HG03521 (cell line): ENCODE measurements around the gene SLC13A2.

Experiments used
- ATAC-seq: cut with Tn5 transposase; IDR thresholded peaks from one replicate; pipeline ENCODE4 v1.9.1; 2021; ENCODE audit warnings: mild to moderate bottlenecking, moderate library complexity; ENCODE audit not compliant: unreplicated experiment

Gene SLC13A2

GRCh38 chr17:28492352-28493310 lies 19.2 kb downstream of the SLC13A2 start:
- no peak for ATAC-seq

GRCh38 chr17:28493460-28493859 lies 20.0 kb downstream of the SLC13A2 start:
- no peak for ATAC-seq

DNA sequence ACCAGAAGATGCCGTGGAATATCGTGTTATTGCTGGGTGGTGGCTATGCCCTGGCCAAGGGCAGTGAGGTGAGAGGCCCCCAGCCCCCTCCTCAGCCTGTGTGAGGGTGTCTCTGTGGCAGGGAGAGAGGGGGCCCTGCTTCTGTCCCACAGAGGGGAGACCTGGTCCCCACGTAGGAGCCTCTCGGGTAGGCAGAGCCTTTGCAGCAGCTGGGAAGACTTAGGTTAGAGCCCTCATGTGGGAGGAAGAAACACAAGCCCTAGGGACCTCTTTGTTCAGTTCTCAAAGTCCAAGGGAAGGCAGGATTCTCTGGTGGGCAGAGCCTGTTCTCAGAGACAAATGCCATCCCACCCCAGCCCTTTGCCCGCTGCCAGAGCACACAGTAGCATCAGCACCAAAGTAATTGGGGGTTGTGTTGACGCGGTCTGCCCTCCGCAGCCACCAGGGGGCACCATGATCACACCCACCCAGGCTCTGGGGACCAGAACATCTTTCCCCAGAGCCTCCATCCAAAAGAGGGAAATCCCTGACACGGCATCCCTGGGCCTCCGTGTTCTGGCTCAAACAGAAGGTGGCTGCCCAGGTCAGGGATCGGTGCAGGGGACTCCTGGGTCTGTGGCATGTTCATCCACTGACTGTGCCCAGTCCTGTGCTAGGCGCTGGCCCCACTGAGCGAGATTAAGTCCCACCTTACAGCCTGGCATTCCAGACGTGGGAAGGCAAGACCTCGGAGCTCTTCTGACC lies 21.2 kb downstream of the SLC13A2 start:
- no peak for ATAC-seq

- no peak for ATAC-seq
Observed at GRCh38 chr17:28495635-28496034, 22.2 kb downstream of the SLC13A2 start.

GRCh38 chr17:28497931-28498330 lies 24.5 kb downstream of the SLC13A2 start:
- no peak for ATAC-seq

- no peak for ATAC-seq
Observed at GRCh38 chr17:28498652-28499363, 25.4 kb downstream of the SLC13A2 start.

DNA sequence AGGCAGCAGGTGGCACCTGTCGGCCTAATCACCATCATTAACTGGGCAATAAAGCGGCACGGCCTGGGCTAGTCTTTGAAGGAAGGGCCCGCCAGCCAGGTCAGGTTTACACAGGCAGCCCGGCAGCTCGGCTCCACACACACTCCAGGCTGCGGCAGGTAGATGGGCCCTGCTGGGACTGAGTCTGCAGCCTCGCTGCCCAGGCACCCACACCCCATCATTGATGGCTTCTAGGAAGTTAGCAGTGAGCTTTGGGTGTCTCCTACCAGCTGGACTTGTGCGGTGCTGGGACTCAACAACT lies 25.9 kb downstream of the SLC13A2 start:
- ATAC-seq: no peak

- no peak for ATAC-seq
Observed at GRCh38 chr17:28499684-28500357, 26.4 kb downstream of the SLC13A2 start.

GRCh38 chr17:28500712-28501379 lies 27.4 kb downstream of the SLC13A2 start:
- no peak for ATAC-seq

DNA sequence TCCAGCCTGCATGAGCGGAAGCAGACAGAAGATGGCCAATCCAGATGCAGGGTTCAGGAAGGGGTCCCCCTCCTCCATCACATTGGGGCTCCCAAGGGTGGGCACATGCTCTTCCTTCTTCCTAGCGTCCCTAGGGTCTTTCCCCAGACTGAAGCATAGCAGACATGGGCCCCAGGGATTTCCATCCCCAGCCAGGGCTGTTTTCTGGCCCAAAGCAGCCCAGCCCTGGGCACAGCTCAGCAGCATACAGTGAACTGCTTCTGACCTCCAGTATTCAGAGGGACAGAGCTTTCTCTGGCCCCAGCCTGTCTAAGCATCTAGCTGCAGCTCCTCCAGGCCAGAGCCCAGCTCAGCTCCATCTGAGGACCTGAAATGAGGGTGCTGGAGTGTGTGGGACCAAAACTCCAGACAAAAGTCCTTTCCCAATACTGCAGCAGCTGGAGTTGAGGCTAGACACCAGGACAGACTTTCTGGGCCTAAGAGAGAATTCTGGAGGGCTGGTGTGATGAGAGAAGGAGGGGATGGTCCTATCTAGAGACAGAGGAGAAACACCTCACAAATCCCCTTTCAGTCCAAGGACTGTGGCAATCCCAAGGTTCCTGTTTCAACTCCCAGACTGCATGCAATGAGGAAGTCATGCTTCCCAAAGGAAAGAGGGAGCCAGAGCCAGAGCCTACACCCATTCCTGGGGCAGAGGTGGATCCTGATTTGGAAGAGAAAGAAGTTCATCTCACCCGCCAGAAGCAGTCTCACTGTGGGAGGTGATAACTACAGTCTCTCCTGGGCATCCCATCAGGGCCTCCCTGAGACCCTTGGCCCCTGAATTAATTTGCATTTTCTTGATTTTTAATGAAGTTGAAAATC lies 28.2 kb downstream of the SLC13A2 start:
- ATAC-seq: no peak

- no peak for ATAC-seq
Observed at GRCh38 chr17:28503420-28503819, 30.0 kb downstream of the SLC13A2 start.

- ATAC-seq: no peak
Observed at GRCh38 chr17:28505986-28506665, 32.7 kb downstream of the SLC13A2 start, which contains the start of gene FOXN1. FOXN1 (plus strand) TSS chr17:28506348; CDS start chr17:28523970, 17,622 bp downstream.

DNA sequence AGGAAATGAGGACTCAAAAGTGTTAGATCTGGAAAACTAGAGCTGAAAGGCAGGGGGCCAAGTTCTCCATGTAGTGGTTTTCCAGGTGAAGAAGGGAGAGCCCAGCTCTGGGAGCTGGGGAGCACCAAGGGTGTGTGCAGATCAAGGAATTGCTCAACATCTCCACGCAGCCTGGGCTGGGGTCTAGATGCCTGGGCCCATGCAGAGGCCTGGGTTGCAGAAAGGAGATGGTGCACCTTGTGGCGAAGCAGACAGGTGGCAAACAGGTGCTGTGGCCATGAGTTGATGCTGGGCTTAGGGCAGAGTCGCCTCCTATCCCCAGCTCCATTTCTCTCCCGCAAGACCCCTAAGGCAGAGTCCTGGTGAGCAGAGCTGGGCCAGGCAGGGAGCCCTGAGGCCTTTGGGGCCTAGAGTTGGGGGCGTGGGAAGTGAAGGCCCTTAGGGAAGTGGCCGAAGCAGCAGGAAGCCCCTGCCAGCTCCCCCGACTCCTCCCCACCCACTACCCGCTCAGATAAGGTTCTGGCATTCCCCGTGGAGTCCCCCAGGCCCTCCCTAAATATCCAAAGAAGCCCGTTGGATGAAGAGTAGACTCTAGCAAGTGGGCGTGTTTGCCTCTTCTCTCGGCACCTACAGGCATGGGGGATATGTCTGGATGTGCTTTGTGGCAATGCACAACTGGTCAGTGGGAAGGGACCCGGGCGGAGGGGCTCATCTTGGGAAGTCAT lies 33.5 kb downstream of the SLC13A2 start:
- no peak for ATAC-seq

DNA sequence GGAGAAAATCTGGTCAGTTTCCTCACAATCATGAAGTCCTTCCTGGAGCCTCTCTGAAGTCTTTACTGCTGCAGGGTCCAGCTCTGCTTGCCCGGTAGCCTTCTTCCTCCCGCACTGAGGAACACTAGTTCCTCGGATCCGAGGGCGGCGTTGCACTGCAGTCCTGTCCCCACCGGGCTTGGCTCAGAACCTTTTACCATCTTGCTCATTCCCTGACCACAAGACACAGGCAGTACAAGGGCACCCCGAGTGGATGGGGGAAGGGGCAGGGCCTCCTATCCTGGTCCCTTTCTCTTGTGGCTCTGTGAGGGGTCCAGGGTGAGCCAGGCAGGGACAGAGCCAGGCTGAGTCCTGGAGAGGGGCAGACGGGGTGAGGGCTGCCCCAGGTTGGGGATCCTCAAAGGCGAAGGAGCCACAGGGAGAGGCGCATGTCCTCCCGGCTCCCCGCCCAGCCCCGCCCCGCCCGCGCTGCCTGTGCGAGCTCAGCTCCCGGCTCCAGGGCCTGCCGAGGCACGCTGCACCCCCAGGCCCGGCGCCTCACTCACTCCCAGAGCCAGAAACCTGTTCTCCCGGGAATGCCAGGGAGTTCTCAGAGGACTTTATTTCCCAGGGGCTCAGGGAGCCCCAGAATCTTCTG lies 34.2 kb downstream of the SLC13A2 start:
- no peak for ATAC-seq

- no peak for ATAC-seq
Observed at GRCh38 chr17:28508211-28508724, 34.8 kb downstream of the SLC13A2 start.

DNA sequence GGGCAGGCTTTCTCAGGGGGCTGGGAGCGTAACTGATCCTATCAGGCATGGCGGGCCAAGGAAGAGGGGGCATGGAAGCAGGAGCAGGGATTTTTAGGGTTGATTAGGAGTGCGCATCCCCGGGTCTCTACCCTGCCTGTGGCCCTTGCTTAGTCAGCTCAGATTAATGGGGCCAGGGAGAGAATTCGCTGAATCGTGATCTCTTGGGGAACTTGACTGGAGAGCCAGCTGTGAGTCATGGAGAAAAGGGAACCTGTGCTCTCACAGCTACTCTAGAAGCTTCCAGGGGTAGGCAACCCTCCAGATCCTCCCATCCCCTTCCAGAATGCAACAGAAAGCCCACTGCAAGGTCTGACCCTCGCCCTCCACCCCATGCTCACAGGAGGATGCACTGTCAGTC lies 36.3 kb downstream of the SLC13A2 start:
- no peak for ATAC-seq

GRCh38 chr17:28511858-28512461 lies 38.5 kb downstream of the SLC13A2 start:
- ATAC-seq: no peak
